ENCODE measurements around the gene SNX27.
"Not testable (repeated sequence)": the region's sequence is repeated elsewhere in the genome, so short reads cannot be mapped to it uniquely, and the experiment has no call there.

Gene SNX27

DNA sequence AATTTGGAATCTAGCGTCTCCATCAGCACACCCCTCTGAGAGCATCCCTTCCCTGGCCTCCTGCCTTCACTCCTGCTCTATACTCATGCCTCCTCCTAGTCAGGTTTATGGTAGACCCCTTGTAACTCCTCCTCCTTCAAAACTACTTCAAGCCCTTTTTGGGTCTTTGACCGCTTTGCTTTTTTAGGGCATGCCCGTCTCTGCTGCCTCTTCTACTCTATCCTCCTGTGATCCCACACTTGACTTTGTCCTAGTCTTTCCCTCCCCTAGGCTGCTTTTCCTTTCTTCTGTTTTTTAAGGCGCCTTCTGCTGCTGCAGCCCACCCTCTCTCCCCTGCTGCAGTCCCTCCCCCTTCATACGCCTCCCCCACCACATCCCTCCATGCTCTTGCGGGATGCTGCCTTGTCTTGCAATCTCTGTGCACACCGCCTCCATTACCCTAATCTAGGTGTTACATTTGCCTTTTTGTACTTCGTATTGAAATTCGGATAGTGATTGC lies 1.5 kb downstream of the SNX27 start:
- Mint-ChIP-seq H3K4me3 (peak overlapping the region; percentile 100), H3K9me3 (no peaks in the 10 kb centered on the region), H3K4me1 (ENCODE audit: low read depth) (peaks cover 35% of the 10 kb centered on the region), H3K27me3 (ENCODE audit: low read depth) (peaks cover 2% of the 10 kb centered on the region), H3K36me3 (ENCODE audit: low read depth) (peaks cover 13% of the 10 kb centered on the region), H3K27ac (peak overlapping the region; percentile 99)
- DNase-seq (ENCODE audit: low spot score): no peak

DNA sequence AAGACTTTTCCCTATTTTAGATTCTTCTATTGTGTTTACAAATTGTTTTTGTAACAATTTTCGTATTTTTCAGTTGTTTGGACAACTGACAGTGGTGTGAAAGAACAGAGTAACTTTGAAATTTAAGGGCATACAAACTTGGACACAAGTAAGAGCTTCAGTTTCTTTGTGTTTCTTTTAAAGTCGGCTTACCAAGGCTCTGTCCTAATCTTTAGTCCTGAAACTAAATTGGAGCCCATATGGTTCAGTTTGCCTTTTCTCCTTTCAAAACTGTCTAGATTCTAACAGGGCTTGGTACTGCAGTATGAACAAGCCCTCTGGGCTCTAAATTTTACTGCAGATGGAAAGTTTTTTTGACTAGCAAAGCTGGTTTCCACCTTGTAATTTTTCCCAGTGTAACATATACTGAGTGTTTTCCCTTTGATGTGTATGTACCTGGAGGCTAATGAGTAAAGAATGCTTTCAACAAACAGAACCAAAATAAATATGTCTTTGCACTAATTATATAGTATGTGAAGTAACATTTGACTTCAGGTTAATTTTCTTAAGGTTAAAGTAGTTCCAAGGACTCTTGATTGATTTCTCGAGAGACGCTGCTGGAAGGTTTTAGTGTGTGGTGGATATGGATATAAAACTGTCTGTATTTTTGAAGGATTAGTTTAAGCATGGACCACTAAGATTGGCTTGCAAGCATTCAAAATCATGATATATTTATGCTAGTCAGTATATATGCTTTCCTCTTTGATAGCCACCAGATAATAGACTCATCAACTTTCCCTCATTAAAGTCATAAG lies 4.1 kb downstream of the SNX27 start:
- Mint-ChIP-seq H3K4me3 (no peak overlapping the region), H3K27me3 (ENCODE audit: low read depth) (no peaks in the 10 kb centered on the region), H3K4me1 (ENCODE audit: low read depth) (peaks cover 45% of the 10 kb centered on the region), H3K27ac (no peak overlapping the region), H3K9me3 (no peaks in the 10 kb centered on the region), H3K36me3 (ENCODE audit: low read depth) (peaks cover 14% of the 10 kb centered on the region)
- no peak for DNase-seq (ENCODE audit: low spot score)

DNA sequence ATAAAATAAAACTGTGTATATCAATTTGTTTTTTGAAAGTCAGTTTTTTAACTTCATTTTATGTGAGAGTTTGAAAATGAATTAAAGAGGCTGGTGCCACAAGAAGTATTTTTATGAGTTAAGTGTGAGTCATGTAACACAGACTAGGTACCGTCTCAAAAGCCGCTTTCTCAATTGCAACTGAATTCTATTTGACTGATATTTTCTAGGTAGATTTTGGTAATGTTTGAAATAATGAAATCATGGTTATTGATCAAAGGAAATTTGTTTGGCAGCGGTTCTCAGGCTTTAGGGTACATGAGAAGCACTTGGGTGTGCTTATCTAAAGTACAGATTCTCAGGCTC lies 4.6 kb downstream of the SNX27 start:
- Mint-ChIP-seq H3K9me3 (no peaks in the 10 kb centered on the region), H3K27me3 (ENCODE audit: low read depth) (no peaks in the 10 kb centered on the region), H3K36me3 (ENCODE audit: low read depth) (peaks cover 14% of the 10 kb centered on the region), H3K4me1 (ENCODE audit: low read depth) (peaks cover 47% of the 10 kb centered on the region), H3K4me3 (no peak overlapping the region), H3K27ac (no peak overlapping the region)
- DNase-seq (ENCODE audit: low spot score): no peak

DNA sequence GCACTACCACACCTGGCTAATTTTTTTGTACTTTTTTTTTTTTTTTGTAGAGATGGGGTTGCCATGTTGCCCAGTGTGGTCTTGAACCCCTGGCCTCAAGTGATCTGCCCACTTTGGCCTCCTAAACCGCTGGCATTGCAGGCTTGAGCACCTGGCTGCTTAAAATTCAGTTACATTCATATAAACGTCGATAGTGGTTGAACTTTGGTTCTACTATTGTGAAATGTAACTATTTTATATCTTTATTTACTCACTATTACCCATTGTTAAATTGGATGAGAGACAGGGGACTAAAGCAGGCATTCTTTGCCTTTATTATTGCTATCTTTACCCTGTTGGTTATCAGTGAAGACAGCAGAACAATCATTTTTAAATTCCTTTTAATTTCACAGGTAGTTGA lies 6.2 kb downstream of the SNX27 start:
- Mint-ChIP-seq H3K9me3 (no peaks in the 10 kb centered on the region), H3K4me3 (no peak overlapping the region), H3K4me1 (ENCODE audit: low read depth) (peaks cover 43% of the 10 kb centered on the region)

DNA sequence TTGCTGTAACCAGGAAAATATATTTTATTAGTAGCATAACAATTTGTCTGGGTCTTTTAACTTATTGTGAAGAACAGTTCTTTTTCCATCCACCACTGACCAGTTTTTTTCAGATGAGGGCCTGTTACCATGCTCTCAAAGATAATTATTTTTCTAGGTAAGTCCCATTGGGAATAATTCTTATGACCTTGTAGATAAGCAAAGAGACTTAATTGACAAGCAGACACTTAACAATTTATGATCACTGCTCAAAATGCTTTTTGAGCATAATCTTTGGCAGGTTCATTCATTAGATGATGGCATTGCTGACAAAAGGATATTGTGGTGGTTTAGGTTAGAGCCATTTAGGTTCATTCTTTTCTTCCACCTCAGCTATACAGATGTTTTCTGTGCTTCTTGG lies 6.6 kb downstream of the SNX27 start:
- H3K4me1 Mint-ChIP-seq (ENCODE audit: low read depth): peaks cover 38% of the 10 kb centered on the region
- H3K36me3 Mint-ChIP-seq (ENCODE audit: low read depth): peaks cover 5% of the 10 kb centered on the region
- H3K9me3 Mint-ChIP-seq: no peaks in the 10 kb centered on the region
- no peak overlapping the region for H3K4me3 Mint-ChIP-seq
- no peak for DNase-seq (ENCODE audit: low spot score)
- no peak overlapping the region for H3K27ac Mint-ChIP-seq
- no peaks in the 10 kb centered on the region for H3K27me3 Mint-ChIP-seq (ENCODE audit: low read depth)

More for the DNA sequence above, 6.2 kb downstream of the SNX27 start:
- no peak overlapping the region for H3K27ac Mint-ChIP-seq
- no peak for DNase-seq (ENCODE audit: low spot score)
- H3K36me3 Mint-ChIP-seq (ENCODE audit: low read depth): peaks cover 10% of the 10 kb centered on the region
- H3K27me3 Mint-ChIP-seq (ENCODE audit: low read depth): no peaks in the 10 kb centered on the region

DNA sequence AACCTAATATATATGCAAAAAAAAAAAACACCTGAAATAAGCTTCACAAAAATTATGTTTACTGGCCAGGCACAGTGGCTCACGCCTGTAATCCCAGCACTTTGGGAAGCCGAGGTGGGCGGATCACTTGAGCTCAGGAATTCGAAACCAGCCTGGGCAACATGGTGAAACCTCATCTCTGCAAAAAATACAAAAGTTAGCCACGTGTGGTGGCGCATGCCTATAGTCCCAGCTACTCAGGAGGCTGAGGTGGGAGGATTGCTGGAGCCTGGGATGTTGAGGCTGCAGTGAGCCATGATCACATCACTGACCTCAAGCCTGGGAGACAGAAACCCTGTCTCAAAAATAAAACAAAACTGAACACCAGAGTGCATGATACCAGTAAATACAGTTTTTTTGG lies 7.1 kb downstream of the SNX27 start:
- H3K4me1 Mint-ChIP-seq (ENCODE audit: low read depth): peaks cover 34% of the 10 kb centered on the region
- not testable (repeated sequence) for H3K27ac Mint-ChIP-seq; H3K27me3 Mint-ChIP-seq (ENCODE audit: low read depth); DNase-seq (ENCODE audit: low spot score); H3K4me3 Mint-ChIP-seq; H3K36me3 Mint-ChIP-seq (ENCODE audit: low read depth); H3K9me3 Mint-ChIP-seq

DNA sequence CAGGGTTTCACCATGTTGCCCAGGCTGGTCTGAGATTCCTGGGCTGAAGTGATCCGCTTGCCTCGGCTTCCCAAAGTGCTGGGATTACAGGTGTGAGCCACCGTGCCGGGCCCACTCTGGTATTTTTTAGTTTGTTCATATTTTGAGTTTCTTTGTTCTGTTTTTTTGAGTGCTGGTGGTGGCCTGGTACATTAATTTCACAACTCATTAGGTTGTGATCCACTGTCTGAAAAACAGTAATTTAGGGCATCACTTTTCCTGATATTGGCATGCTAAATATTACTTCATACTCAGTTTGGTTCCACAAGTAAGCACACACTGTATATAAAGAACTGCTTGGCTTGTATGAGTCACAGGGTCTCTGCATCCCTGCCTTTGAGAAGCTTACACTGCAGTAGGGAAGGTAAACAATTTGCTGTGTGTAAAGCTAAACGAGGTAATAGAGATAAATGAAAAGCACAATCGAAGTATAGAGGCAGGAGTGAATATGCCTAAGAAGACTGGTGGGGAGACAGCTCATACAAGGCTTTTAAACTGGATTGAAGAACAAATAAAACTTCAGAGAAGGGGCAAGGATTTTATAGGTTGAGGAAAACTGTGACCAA lies 7.7 kb downstream of the SNX27 start:
- Mint-ChIP-seq H3K4me1 (ENCODE audit: low read depth) (peaks cover 32% of the 10 kb centered on the region), H3K27ac (no peak overlapping the region), H3K36me3 (ENCODE audit: low read depth) (peaks cover 5% of the 10 kb centered on the region), H3K4me3 (no peak overlapping the region), H3K9me3 (no peaks in the 10 kb centered on the region), H3K27me3 (ENCODE audit: low read depth) (no peaks in the 10 kb centered on the region)
- DNase-seq (ENCODE audit: low spot score): no peak

DNA sequence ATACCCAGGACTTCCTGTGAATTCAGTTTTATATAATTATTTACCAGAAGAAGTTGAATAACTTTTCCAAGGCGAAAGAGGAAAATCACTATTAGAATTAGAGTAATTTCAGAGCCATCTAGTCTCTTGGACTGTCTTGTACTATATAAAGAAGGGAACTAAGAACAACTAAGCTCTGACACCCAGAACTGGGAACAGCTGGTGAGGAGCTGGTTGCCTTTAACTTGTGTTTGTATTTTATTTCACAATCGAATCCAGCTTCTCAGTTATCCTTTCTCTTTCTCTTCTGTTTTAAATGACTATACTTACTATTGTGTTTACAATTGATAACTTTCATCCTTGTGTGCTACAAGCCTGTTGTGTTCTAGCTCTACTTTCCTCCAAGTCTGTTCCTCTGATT lies 8.4 kb downstream of the SNX27 start:
- H3K4me1 Mint-ChIP-seq (ENCODE audit: low read depth): peaks cover 29% of the 10 kb centered on the region
- no peaks in the 10 kb centered on the region for H3K27me3 Mint-ChIP-seq (ENCODE audit: low read depth)
- H3K4me3 Mint-ChIP-seq: no peak overlapping the region
- H3K9me3 Mint-ChIP-seq: no peaks in the 10 kb centered on the region
- DNase-seq (ENCODE audit: low spot score): no peak
- H3K36me3 Mint-ChIP-seq (ENCODE audit: low read depth): peaks cover 4% of the 10 kb centered on the region
- no peak overlapping the region for H3K27ac Mint-ChIP-seq

DNA sequence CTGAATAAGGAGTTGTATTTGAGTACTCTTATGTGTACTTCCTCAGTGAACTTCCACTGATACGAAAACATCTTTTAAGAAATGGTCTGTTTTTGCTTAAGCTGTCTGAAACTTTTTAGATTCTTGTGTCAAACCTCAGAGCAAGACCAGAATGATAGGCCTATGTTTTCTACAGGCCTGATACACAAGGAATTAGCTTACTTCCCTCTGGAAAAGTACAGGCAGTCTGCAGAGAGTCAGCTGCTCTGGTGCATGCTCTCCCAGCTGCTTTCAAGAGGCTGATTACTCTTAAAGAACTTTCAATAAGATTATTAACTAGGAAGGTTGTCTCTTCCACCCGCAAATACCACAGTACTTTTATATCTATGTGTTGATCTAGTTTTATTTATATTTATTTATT lies 9.5 kb downstream of the SNX27 start:
- DNase-seq (ENCODE audit: low spot score): no peak
- H3K9me3 Mint-ChIP-seq: no peaks in the 10 kb centered on the region
- H3K4me3 Mint-ChIP-seq: no peak overlapping the region
- H3K4me1 Mint-ChIP-seq (ENCODE audit: low read depth): peaks cover 19% of the 10 kb centered on the region
- no peak overlapping the region for H3K27ac Mint-ChIP-seq
- peaks cover 3% of the 10 kb centered on the region for H3K36me3 Mint-ChIP-seq (ENCODE audit: low read depth)
- no peaks in the 10 kb centered on the region for H3K27me3 Mint-ChIP-seq (ENCODE audit: low read depth)

DNA sequence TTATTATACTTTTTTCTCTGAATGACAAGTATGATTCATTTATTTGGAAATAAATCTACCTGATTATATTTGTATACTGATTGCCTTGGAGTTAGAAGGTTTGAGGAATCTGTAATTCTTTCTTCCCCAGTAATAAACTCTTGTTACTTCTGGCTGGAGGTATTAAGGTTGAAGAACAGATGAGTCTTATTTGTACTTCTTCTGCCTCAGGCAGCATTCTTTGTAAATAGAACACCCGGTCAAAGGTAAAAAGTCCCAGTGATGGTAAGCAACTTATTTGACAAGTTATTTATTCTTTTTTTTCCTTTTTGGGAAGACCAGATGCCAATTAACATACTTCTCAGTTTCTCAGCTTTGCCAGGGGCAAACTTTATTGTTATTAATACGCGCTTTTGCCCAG lies 12.9 kb downstream of the SNX27 start:
- Mint-ChIP-seq H3K27me3 (ENCODE audit: low read depth) (no peaks in the 10 kb centered on the region), H3K27ac (no peak overlapping the region), H3K4me1 (ENCODE audit: low read depth) (peaks cover 14% of the 10 kb centered on the region), H3K36me3 (ENCODE audit: low read depth) (peaks cover 1% of the 10 kb centered on the region), H3K9me3 (no peaks in the 10 kb centered on the region), H3K4me3 (no peak overlapping the region)
- DNase-seq (ENCODE audit: low spot score): no peak

DNA sequence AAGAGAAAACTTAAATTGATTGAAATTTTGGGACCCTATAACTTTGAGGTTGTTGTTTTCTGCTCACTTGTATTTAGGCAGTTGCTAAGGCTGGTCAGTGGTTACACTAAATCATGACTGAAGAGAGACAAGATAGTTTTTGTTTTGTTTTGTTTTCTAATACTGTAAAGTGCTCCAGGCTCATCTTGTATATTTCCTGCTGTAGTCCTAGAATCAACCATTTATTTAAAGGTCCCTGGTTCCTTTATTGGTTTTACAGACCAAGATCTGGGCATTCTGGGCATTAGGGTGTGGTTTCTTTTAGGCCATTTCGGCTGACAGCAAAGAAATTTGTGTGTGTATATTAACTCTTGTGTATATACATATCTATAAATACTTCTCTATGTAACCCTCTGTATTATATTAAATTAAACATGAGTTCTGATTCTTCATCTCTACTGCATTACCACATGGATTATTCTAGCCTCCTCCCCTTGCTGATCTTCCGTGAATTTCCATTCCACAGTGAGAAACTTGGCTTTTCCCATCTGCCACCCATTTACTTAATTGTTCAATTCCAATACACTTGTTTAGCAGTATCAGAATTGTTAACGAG lies 15.0 kb downstream of the SNX27 start:
- peaks cover 1% of the 10 kb centered on the region for H3K36me3 Mint-ChIP-seq (ENCODE audit: low read depth)
- H3K27ac Mint-ChIP-seq: no peak overlapping the region
- DNase-seq (ENCODE audit: low spot score): no peak
- H3K4me1 Mint-ChIP-seq (ENCODE audit: low read depth): peaks cover 1% of the 10 kb centered on the region
- H3K9me3 Mint-ChIP-seq: no peaks in the 10 kb centered on the region
- no peaks in the 10 kb centered on the region for H3K27me3 Mint-ChIP-seq (ENCODE audit: low read depth)
- H3K4me3 Mint-ChIP-seq: no peak overlapping the region

DNA sequence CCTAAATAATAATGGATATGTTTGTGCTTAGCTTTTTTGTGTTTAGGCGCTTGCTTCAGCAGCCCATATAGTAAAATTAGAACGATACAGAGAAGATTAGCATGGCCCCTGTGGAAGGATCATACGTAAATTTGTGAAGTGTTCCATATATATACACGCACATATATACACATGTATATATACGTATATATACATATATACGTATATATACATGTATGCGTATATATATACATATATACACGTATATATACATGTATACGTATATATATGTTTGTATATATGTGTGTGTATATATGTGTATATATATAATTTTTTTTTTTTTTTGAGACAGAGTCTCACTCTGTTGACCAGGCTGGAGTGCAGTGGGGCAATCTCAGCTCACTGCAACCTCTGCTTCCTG lies 17.4 kb downstream of the SNX27 start:
- Mint-ChIP-seq H3K27ac (no peak overlapping the region), H3K27me3 (ENCODE audit: low read depth) (no peaks in the 10 kb centered on the region), H3K9me3 (no peaks in the 10 kb centered on the region)

DNA sequence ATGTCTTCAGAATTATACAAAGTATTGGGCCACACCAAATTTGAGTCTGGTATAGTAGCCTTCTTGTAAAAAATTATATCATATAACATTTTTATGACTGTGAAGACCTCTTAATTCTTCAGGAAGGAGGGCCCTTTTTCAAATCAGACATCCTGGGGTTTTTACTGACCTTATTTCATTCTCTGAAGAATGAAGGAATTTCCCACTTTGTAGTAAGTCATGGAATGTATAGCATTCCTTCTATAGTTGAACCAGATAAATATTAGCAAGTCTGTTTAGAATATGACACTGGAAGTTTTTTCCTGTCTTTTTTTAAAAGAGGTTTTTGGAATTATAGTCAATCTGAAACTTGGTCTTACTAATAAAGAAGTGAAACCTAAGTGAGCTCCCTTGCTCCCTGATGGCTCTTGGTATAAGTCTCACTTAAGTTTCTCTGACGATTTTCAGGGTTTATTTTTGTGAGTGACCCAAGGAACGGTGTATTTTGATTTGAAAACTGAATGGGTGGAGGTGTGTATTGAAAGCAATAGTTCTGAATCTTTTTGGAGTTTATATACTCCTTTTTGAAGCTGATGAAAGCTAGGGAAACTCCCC lies 23.7 kb downstream of the SNX27 start:
- Mint-ChIP-seq H3K4me3 (no peak overlapping the region), H3K27me3 (ENCODE audit: low read depth) (no peaks in the 10 kb centered on the region)

More for the DNA sequence above, 17.4 kb downstream of the SNX27 start:
- no peak overlapping the region for H3K4me3 Mint-ChIP-seq
- peaks cover 1% of the 10 kb centered on the region for H3K36me3 Mint-ChIP-seq (ENCODE audit: low read depth)
- no peaks in the 10 kb centered on the region for H3K4me1 Mint-ChIP-seq (ENCODE audit: low read depth)
- no peak for DNase-seq (ENCODE audit: low spot score)

DNA sequence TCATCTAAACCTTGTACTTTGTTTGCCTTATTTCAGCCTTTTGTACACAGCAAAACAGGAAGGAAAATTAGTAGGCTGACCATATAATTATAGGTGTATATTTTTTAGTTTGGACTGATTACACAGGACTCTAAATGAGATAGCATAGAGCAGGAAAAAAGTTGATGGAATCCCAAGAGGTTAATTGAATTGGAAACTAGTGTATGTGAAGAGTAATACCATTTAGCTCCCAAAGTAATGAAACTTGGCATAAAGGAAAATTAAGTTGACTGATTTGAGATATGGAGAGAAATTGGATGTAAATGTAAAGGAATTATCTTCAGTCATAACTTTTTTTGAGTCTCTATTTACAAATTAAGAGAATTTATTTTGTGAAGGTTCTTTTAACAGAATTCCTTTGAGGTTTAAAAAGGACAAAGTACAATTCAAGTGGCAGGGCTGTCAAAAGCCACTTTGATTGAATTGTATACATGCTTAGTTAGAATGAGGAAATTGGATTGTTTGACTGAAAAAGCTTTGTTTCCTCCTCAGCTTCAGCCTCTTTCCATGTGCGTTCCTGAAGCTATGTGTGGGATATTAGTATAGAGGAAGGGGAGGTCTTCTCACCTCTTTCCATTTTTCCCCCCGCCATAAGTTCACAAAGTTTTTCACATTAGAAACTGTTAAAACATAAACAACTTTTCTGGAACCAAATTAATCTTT lies 26.4 kb downstream of the SNX27 start:
- DNase-seq (ENCODE audit: low spot score): no peak
- H3K36me3 Mint-ChIP-seq (ENCODE audit: low read depth): peaks cover 8% of the 10 kb centered on the region
- H3K27ac Mint-ChIP-seq: no peak overlapping the region
- no peaks in the 10 kb centered on the region for H3K27me3 Mint-ChIP-seq (ENCODE audit: low read depth)
- H3K4me3 Mint-ChIP-seq: no peak overlapping the region
- H3K4me1 Mint-ChIP-seq (ENCODE audit: low read depth): no peaks in the 10 kb centered on the region
- no peaks in the 10 kb centered on the region for H3K9me3 Mint-ChIP-seq

More for the DNA sequence above, 23.7 kb downstream of the SNX27 start:
- H3K4me1 Mint-ChIP-seq (ENCODE audit: low read depth): no peaks in the 10 kb centered on the region
- H3K36me3 Mint-ChIP-seq (ENCODE audit: low read depth): peaks cover 2% of the 10 kb centered on the region
- H3K9me3 Mint-ChIP-seq: no peaks in the 10 kb centered on the region
- no peak overlapping the region for H3K27ac Mint-ChIP-seq
- no peak for DNase-seq (ENCODE audit: low spot score)

Data from T-helper 2 cell treated with Interferon-gamma antibody and Interleukin-4, amounts not matched to agents 5 μg/mL and 100 μg/mL, for 36 hours (primary cell).